GM08714 (cell line): ENCODE measurements around the gene SLC16A5.

ENCODE experiments used
- H3K4me3 ChIP-seq: fragments of 200-500 bp; sonication (Bioruptor generic); 2 replicates; pipeline ENCODE4 v1.5.1; 2014; ENCODE audit warnings: mild to moderate bottlenecking, low read length, inconsistent platforms
- ZNF274 ChIP-seq: IDR thresholded peaks from 2 replicates; pipeline ENCODE4 v1.6.1; 2012; ENCODE audit warnings: mild to moderate bottlenecking, low read depth, low read length

The SLC16A5 gene

DNA sequence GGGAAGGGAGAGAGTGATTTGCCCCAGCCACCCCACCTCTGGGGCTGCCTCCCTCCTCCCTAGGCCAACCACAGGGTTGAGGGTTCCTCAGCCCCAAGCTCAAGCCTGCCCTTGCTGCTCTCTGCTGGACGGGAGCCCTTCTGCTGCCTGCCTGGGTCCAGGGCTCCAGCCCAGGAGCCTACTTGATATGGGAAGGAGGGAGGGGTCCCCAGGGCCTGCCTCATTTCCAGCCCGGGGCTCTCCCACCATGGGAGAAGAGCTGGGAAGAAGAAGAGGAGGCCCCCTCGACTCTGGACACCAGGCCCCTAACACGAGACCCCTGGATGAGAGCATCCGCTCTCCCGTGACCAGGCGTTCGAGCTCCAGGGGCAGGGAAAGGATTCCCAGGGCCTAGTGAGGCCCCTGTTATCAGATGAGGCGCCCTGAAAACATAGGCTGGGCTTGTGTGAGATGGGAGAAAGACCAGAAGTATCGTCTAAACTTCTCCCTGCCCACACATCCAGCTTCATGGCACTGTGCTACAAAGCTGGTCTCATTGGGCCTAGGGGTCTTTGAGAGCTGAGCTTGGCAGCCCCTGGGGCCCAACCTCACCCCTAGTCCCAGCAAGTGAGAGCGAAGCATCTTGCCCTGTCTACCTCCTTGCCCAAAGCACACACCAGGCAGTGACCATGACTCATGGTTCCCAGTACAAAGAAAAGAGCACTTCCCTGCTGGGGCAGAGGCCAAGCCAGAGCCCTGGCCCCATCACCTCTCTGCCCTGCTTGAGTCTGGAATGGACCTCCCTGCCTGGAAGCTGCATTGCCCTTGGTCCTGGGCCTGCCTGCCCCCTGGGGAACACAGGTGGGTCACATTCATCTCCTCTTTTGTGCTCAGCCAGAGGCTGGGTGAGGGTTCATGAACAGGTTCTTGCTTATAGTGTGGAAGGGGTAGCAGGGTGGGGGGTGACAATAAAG lies 987 bp downstream of the SLC16A5 start:
- H3K4me3 ChIP-seq: no peak overlapping the region; the same call in 1 of the 2 replicates
- TF ChIP-seq ZNF274: no peak

DNA sequence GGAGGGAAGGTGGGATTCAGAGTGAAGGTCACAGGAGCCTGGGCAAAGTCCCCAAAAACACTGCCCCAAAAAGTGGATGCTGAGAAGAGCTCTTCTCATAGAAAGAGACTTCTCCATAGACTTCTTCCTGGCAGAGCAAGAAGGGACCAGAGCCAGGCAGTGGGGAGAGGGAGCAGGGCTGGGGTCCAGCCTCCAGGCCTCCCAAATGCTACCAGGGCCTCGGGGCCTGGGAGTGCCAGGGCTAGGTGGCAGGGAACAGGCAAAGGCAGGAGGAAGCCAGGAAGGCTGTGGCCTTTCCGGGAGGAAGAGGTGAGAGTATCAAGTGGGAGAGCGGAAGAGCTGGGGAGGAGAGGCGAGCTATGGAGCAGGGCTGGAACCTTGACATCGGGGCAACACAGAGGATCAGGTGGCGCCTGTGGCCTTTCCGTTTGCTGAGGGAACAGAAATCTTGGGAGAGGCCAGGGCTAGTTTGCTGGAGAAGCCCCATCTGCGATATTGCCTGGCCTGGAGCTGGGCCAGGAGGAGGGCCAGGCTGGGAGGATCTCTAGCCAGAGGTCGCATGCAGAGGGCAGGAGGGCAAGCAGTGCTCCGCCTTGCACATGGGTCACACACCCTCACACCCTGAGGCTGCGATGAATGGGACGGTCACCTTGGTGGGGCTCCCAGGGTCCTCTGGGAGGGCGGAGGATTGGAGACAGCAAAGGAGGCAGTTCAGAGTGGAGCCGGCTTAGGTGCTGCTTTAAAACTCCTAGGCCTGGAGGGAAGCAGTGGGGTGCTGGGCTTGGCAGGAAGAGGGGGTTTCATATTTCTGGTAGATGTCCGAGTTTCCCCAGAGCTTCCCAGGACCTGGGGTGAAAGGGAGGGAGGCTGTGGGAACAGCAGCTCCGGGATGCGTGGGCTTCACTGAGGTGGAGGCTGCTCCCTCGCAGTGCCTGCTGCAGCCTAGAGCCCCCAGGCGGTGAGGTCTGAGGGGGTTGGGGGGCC lies 3.4 kb downstream of the SLC16A5 start:
- H3K4me3 ChIP-seq: no peak overlapping the region
- no peak for TF ChIP-seq ZNF274

DNA sequence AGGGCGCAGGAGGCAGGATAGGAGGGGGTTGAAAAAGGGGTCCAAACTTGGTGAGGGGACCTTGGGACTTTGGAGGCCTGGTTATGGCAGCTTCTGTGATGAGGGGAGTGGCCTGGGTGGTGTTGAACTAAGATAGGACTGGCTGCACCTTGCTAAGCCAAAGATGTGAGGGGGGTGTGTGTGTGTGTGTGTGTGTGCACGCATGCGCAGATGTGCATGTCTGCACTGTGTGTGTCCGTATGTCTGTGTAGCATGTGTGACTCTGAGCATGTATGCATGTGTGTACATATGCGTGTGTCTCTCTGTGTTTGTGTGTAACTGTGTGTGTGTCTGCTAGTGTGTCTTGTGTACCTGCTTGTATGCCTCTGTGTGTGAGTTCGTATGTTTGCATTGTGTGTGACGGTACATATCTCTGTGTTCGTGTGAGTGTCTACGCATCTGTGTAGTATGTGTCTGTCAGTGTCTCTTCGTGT lies 4.1 kb downstream of the SLC16A5 start:
- no peak for TF ChIP-seq ZNF274
- H3K4me3 ChIP-seq: no peak overlapping the region

DNA sequence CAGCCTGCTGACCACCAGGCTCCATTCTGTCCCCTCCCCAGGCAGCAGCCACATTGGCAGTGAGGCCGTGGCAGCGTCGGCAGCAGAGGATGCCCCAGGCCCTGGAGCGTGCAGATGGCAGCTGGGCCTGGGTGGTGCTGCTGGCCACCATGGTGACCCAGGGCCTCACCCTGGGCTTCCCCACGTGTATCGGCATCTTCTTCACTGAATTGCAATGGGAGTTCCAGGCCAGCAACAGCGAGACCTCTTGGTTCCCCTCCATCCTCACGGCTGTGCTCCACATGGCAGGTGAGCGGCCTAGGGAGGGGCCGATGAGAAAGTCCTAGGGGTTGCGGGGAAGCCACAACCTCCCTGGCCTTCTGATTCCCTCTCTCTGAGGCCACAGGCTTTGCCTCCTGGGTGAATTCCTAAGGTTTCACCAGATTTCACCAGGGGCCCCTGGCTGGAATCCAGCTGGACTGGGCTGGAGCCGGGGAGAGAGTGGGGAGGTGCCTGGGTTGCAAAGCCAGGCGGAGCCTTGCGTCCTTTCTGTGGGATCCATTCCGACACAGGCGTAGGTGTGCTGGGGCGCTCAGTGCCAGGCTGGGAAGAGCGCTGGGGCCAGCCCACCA lies 5.9 kb downstream of the SLC16A5 start:
- no peak for TF ChIP-seq ZNF274
- H3K4me3 ChIP-seq: no peak overlapping the region

DNA sequence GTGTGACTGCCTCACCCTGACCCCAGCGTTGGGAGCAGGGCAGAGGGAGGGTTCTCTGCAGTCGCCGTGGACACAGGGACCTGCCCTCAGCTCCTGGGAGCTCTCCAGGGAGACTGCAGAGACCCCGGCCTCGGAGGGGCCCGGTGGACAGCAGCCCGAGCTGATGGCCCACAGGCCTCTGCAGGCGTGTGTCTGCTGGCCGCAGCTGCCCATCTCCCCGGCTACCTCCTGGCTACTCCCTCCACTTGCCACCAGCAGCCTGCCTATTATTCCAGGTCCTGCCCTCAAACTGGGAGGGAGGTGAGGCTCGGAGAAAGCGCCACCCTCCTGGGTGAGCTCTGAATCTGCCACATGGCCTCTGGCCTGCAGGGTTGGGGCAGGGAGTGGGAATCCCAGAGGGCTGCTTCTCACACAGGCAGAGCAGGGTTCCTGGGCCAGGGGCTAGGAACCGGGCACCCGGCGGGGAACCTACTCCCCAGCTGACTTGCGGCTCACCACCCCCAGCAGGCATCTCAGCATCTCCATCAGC lies 7.2 kb downstream of the SLC16A5 start:
- H3K4me3 ChIP-seq: no peak overlapping the region
- no peak for TF ChIP-seq ZNF274

DNA sequence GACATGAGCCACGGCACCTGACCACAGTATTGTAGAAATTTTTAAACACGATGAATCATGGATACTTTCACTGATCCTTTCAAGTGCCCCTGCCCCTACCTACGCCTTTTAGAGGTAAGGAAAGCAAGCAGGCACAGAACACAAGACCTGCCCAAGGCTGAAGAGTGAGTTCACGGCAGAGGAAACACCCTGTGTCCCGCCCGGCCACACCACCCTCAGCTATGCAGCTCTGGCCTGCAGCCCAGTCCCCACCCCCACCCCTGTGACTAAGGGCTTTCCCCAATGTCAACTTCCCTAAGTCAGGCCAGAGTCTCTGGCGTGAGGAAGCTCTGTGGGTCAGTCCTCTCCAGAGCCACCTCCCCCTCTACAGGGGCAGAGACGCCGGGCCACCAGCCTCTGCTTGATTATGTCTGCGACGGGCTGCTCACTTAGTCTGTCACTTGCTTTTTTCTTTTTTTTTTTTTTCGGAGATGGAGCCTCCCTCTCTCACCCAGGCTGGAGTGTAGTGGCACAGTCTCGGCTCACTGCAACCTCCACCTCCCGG lies 8.4 kb downstream of the SLC16A5 start:
- TF ChIP-seq ZNF274: no peak
- no peak overlapping the region for H3K4me3 ChIP-seq

DNA sequence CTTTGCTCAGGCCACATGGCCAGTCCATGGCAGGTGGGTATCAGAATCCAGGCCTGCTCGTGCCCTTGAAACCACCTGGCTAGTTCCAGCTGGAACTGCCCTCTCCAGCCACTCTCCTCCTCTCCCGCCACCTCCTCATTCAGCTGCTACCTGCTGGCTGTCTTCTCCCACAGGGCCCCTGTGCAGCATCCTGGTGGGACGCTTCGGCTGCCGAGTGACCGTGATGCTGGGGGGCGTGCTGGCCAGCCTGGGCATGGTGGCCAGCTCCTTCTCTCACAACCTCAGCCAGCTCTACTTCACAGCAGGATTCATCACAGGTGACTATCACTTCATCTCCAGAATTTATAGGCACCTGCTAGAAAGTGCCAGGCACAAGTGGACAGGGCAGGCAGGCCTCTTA lies 10.1 kb downstream of the SLC16A5 start:
- no peak for TF ChIP-seq ZNF274

DNA sequence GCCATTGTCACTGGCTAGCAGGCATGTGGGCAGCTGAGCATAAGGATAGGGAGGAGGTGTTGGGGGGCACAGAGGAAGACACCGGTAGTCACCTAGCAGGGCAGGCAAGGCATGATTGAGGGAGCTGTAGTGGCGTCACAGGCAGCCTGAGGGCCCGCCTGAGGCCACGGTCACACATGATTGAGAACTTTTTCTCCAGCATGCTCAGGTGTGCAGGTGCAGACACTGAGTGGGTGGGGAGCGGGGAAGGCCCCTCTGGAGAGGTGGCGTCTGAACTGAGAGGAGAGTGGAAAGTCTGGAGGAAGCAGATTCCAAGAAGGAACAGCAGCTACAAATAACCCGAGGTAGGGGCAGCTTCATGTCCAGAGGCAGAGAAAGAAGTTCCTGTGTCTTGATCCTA lies 11.1 kb downstream of the SLC16A5 start:
- TF ChIP-seq ZNF274: no peak
- H3K4me3 ChIP-seq: no peak overlapping the region

More for the DNA sequence above, 10.1 kb downstream of the SLC16A5 start:
- H3K4me3 ChIP-seq: no peak overlapping the region

DNA sequence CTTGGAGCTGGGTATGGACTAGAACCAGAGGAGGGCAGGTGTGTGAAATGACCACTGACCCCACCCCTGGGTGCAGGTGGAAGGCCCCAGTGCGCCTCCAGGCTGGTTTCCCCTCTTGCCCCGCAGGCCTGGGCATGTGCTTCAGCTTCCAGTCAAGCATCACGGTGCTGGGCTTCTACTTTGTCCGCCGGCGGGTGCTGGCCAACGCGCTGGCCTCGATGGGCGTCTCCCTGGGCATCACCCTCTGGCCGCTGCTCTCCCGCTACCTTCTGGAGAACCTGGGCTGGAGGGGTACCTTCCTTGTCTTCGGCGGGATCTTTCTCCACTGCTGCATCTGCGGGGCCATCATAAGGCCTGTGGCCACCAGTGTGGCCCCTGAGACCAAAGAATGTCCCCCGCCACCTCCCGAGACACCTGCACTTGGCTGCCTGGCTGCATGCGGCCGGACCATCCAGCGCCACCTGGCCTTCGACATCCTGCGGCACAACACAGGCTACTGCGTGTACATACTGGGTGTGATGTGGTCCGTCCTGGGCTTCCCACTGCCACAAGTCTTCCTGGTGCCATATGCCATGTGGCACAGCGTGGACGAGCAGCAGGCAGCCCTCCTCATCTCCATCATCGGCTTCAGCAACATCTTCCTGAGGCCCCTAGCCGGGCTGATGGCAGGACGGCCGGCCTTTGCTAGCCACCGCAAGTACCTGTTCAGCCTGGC lies 12.3 kb downstream of the SLC16A5 start:
- no peak overlapping the region for H3K4me3 ChIP-seq

DNA sequence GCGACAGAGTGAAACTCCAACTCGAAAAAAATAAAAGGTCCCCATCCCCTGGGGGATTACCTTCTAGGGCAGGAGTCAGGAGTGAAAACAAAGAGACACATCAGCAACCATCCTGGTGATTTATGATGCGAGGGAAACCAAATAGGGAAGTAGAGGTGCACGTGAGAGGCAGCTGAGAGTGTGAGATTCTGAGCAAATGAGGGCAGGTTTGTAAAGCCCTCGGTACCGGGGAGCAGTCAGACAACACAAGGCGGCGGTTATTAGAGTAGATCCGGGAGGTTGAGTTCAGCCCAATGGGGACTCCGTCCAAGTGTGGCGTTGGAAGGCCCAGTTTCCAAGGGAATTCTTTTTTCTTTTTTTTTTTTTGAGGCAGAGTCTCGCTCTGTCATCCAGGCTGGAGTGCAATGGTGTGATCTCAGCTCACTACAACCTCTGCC lies 14.6 kb downstream of the SLC16A5 start:
- H3K4me3 ChIP-seq: no peak overlapping the region
- no peak for TF ChIP-seq ZNF274

More for the DNA sequence above, 12.3 kb downstream of the SLC16A5 start:
- TF ChIP-seq ZNF274: no peak

DNA sequence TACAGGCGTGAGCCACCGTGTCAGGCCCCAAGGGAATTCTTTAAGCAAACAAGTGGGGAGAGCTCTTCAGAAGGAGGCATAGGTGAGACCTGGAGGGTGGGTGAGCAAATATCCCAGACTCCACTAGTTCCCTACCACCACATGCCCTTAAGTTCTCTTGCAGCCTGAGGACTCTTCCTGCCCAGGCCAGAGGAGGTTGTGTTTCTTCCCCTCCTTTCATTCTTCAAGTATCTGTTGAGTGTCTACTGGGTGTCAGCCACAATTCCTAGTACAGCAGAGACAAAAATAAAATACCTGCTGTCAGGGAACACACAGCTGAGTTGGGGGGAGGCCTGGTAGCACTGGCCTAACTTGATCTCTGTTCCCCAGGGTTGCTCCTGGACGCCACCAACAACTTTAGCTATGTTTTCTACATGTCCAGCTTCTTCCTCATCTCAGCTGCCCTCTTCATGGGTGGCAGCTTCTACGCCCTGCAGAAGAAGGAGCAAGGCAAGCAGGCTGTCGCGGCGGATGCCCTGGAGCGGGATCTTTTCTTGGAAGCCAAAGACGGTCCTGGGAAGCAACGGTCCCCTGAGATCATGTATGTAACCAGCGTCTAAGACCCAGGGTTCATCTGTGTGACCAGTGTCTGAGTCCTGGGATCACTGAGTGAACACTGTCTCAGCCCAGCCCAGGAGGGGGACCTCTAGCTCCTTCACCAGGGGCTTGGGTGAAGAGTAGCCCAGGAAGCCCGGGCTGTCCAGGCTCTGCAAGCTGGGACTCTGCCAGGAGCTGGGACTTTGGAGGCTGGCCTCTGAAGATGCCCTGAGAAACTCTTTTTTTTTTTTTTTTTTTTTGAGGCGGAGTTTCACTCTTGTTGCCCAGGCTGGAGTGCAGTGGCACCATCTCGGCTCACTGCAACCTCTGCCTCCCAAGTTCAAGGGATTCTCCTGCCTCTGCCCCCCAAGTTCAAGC lies 16.1 kb downstream of the SLC16A5 start:
- no peak overlapping the region for H3K4me3 ChIP-seq
- TF ChIP-seq ZNF274: no peak
